GM03348 (cell line): Measurements from ENCODE around the gene AGAP3.
A peak's percentile ranks its signal among the peaks of the same experiment; 100 is the strongest.

Source experiments
- DNase-seq: peaks from one replicate; pipeline ENCODE4 v3.0.0; 2012; ENCODE audit warnings: low spot score

Gene AGAP3

GRCh38 chr7:151074817-151075661 lies 11.2 kb upstream of the AGAP3 start:
- DNase-seq: no peak

GRCh38 chr7:151075662-151075971 lies 10.7 kb upstream of the AGAP3 start:
- no peak for DNase-seq

- no peak for DNase-seq
Measured at GRCh38 chr7:151075978-151076426, 10.3 kb upstream of the AGAP3 start.

GRCh38 chr7:151076863-151077704 lies 9.2 kb upstream of the AGAP3 start:
- DNase-seq: peak; percentile 54

- DNase-seq: no peak
Measured at GRCh38 chr7:151077705-151078232, 8.5 kb upstream of the AGAP3 start.

GRCh38 chr7:151078233-151079040 lies 7.8 kb upstream of the AGAP3 start:
- DNase-seq: peak; percentile 35

- DNase-seq: no peak
Measured at GRCh38 chr7:151079199-151079910, 6.9 kb upstream of the AGAP3 start.

- peak; percentile 36 for DNase-seq
Measured at GRCh38 chr7:151080067-151080521, 6.2 kb upstream of the AGAP3 start.

GRCh38 chr7:151080522-151081169 lies 5.6 kb upstream of the AGAP3 start, which contains the start of gene FASTK:
FASTK (minus strand) TSS chr7:151080809; CDS start chr7:151080766, 43 bp downstream.
- peak; percentile 97 for DNase-seq

GRCh38 chr7:151081170-151082101 lies 4.8 kb upstream of the AGAP3 start:
- peak; percentile 52 for DNase-seq

- DNase-seq: no peak
Measured at GRCh38 chr7:151082141-151083070, 3.9 kb upstream of the AGAP3 start.

- DNase-seq: peak; percentile 81
Measured at GRCh38 chr7:151083071-151083823, 3.0 kb upstream of the AGAP3 start, which contains the start of gene TMUB1. TMUB1 (minus strand) TSS chr7:151083493; CDS start chr7:151082563, 930 bp downstream.

- no peak for DNase-seq
Measured at GRCh38 chr7:151083824-151084160, 2.5 kb upstream of the AGAP3 start.

- no peak for DNase-seq
Measured at GRCh38 chr7:151085329-151085690, 965 bp upstream of the AGAP3 start.

- peak; percentile 53 for DNase-seq
Measured at GRCh38 chr7:151086802-151087244, 548 bp downstream of the AGAP3 start.

- peak; percentile 91 for DNase-seq
Measured at GRCh38 chr7:151087245-151088018, 1.2 kb downstream of the AGAP3 start.
